SK-N-MC (cell line): Measurements from ENCODE around the gene TBC1D22A.

ENCODE experiments used
- EZH2 ChIP-seq: fragments of 200-600 bp; sonication (generic); IDR thresholded peaks from one replicate; pipeline ENCODE4 v1.6.1; 2017; ENCODE audit warnings: antibody characterized with exemption
- FOXP2 ChIP-seq: optimal IDR thresholded peaks from 2 replicates; pipeline ENCODE3; 2011; ENCODE audit warnings: mild to moderate bottlenecking, moderate library complexity; ENCODE audit not compliant: insufficient read depth; ENCODE audit errors: extremely low read length, control extremely low read depth
- POLR2AphosphoS5 ChIP-seq: IDR thresholded peaks from 2 replicates; pipeline ENCODE4 v1.6.1; 2012; ENCODE audit warnings: mild to moderate bottlenecking, low read depth, low read length, borderline replicate concordance

GRCh38 chr22:46815132-46815531 lies 52.7 kb downstream of the TBC1D22A start:
- TF ChIP-seq POLR2AphosphoS5 (no peak), EZH2 (no peak), FOXP2 (no peak)
